Measurements from ENCODE around the gene DEAF1.

GRCh38 chr11:696955-697491, 2.0 kb upstream of the DEAF1 start:
- no peak for TF ChIP-seq CTCF (conservative IDR thresholded peaks at IDR 0.05 in 1 of 2, IDR thresholded peaks at IDR 0.05 in 1 of 2; ENCODE audit: low read depth in 1 of 2, low read length in 2 of 2)
- no peak for TF ChIP-seq EZH2 (IDR thresholded peaks at IDR 0.05; ENCODE audit: low read length, missing control alignments)

All from fibroblast of lung (primary cell).